Endothelial cell of umbilical vein (primary cell): Measurements from ENCODE around the gene RAB3C. TPM values are rescaled to one million over a fixed set of nuclear protein-coding genes. Genes with fewer than 3 reads are reported as not detected.

ENCODE experiments used
- BruUV-seq: library from RNA; stranded (reverse); fragments of 400-500 nt; replicated peaks from 2 replicates; lab custom pipeline; 2021; lab: Mats Ljungman, UMichigan
- CTCF ChIA-PET: fragments of 300-600, 350-600 bp; sonication (Branson Sonifier 250); formaldehyde crosslinking; loops from one replicate; lab custom pipeline; 2021; ENCODE audit warnings: antibody characterized with exemption, inconsistent platforms; lab: Charles Lee
- POLR2A ChIA-PET: fragments of 300-600, 350-600 bp; sonication (Branson Sonifier 250); formaldehyde crosslinking; loops from one replicate; lab custom pipeline; 2021; ENCODE audit warnings: antibody characterized with exemption, inconsistent platforms; lab: Charles Lee
- DNase-seq: peaks from one replicate; pipeline ENCODE4 v3.0.0-alpha.2; 2011; ENCODE audit warnings: low read depth, low spot score
- FAIRE-seq: peaks from 2 replicates; lab custom pipeline; 2011; peaks lifted over from hg19 to GRCh38; lab: Jason Lieb, UNC
- H2AFZ ChIP-seq: 2 replicates; pipeline ENCODE4 v1.6.0; 2012; ENCODE audit warnings: low read depth, low read length, control low read depth, inconsistent platforms
- H3K27ac ChIP-seq: 2 replicates; pipeline ENCODE4 v1.5.1; 2011; ENCODE audit warnings: low read depth, mild to moderate bottlenecking, control low read depth, low read length, moderate library complexity; ENCODE audit not compliant: insufficient read depth
- H3K27me3 ChIP-seq, 2 experiments: 2 replicates each; pipeline versions ENCODE4 v1.6.0 to v1.6.1; 2011; ENCODE audit warnings: low read length in 2 of 2, mixed read lengths in 1 of 2; ENCODE audit not compliant: control insufficient read depth in 2 of 2, insufficient read depth in 2 of 2
- H3K36me3 ChIP-seq, 2 experiments: 2 replicates in 1 of 2; 3 replicates in 1 of 2; pipeline ENCODE4 v1.5.1; 2011; ENCODE audit warnings: low read length in 2 of 2, mild to moderate bottlenecking in 1 of 2, moderate library complexity in 1 of 2; ENCODE audit not compliant: control insufficient read depth in 2 of 2, insufficient read depth in 2 of 2; ENCODE audit errors: extremely low read depth in 1 of 2
- H3K4me1 ChIP-seq: 3 replicates; pipeline ENCODE4 v1.5.1; 2011; ENCODE audit warnings: mild to moderate bottlenecking, low read length; ENCODE audit not compliant: control insufficient read depth, insufficient read depth; ENCODE audit errors: extremely low read depth
- H3K4me2 ChIP-seq: 2 replicates; pipeline ENCODE4 v1.6.1; 2011; ENCODE audit warnings: low read length, control low read depth, mixed read lengths; ENCODE audit not compliant: insufficient read depth
- H3K4me3 ChIP-seq, 3 experiments: fragments of 200-600 bp in 1 of 3; sonication (generic), shearing (Covaris generic) in 1 of 3; replicated peaks in 1 of 3; 2 replicates each; pipeline ENCODE4 v1.5.1; 2011 to 2016; ENCODE audit warnings: control low read depth in 3 of 3, low read length in 3 of 3, mild to moderate bottlenecking in 2 of 3, inconsistent platforms in 1 of 3, low read depth in 1 of 3, moderate library complexity in 1 of 3; ENCODE audit not compliant: insufficient read depth in 1 of 3
- H3K79me2 ChIP-seq: 2 replicates; pipeline ENCODE4 v1.6.0; 2012; ENCODE audit warnings: low read length, inconsistent platforms; ENCODE audit not compliant: control insufficient read depth, insufficient read depth
- H3K9ac ChIP-seq: replicated peaks from 2 replicates; pipeline ENCODE3; 2011; ENCODE audit warnings: low read length, control low read depth; ENCODE audit not compliant: insufficient read depth; ENCODE audit errors: extremely low read depth
- H3K9me1 ChIP-seq: replicated peaks from 3 replicates; pipeline ENCODE4 v1.6.0; 2011; ENCODE audit warnings: mild to moderate bottlenecking, low read length; ENCODE audit not compliant: control insufficient read depth, insufficient read depth; ENCODE audit errors: extremely low read depth
- H3K9me3 ChIP-seq: replicated peaks from 2 replicates; pipeline ENCODE4 v1.5.1; 2012; ENCODE audit warnings: low read length, inconsistent platforms; ENCODE audit not compliant: control insufficient read depth, insufficient read depth
- H4K20me1 ChIP-seq: replicated peaks from 2 replicates; pipeline ENCODE3; 2011; ENCODE audit warnings: mild to moderate bottlenecking, low read length; ENCODE audit not compliant: control insufficient read depth, insufficient read depth; ENCODE audit errors: extremely low read depth
- EZH2 ChIP-seq: IDR thresholded peaks from 2 replicates; pipeline ENCODE4 v1.6.1; 2012; ENCODE audit warnings: borderline replicate concordance, low read depth, mild to moderate bottlenecking, moderate library complexity, low read length, inconsistent platforms; ENCODE audit not compliant: severe bottlenecking
- FOS ChIP-seq: IDR thresholded peaks from 2 replicates; pipeline ENCODE4 v1.6.1; 2011; ENCODE audit warnings: mild to moderate bottlenecking, low read length, moderate library complexity, borderline replicate concordance; ENCODE audit not compliant: insufficient read depth
- GATA2 ChIP-seq: IDR thresholded peaks from 2 replicates; pipeline ENCODE4 v1.7.0; 2011; ENCODE audit warnings: low read depth, mild to moderate bottlenecking, moderate library complexity, mixed read lengths, low read length; ENCODE audit not compliant: insufficient read length, insufficient read depth
- JUN ChIP-seq: IDR thresholded peaks from 2 replicates; pipeline ENCODE4 v1.6.1; 2011; ENCODE audit warnings: borderline replicate concordance, low read depth; ENCODE audit not compliant: insufficient read length, insufficient read depth
- MYC ChIP-seq: IDR thresholded peaks from one replicate; pipeline ENCODE4 v1.6.1; 2011; ENCODE audit warnings: mild to moderate bottlenecking, low read depth, low read length
- POLR2A ChIP-seq: IDR thresholded peaks from 2 replicates; pipeline ENCODE4 v1.6.1; 2012; ENCODE audit warnings: low read depth, mild to moderate bottlenecking, control low read depth, low read length
- POLR2AphosphoS5 ChIP-seq: IDR thresholded peaks from 2 replicates; pipeline ENCODE4 v1.6.1; 2012; ENCODE audit warnings: low read depth, mild to moderate bottlenecking, control low read depth, low read length, moderate library complexity; ENCODE audit not compliant: insufficient read depth
- dilution Hi-C: fragments of 300-500 bp; cut with MboI; formaldehyde crosslinking; loops from one replicate; pipeline ENCODE4 v1.15.0; 2019; ENCODE audit warnings: low sequenced_read_pairs; ENCODE audit not compliant: extremely low pct_ligation_motif_present
- intact Hi-C: fragments of 100-400 bp; cut with micrococcal nuclease; formaldehyde crosslinking; loops from one replicate; pipeline ENCODE4 v1.10.0; 2022
- polyA plus RNA-seq, 4 experiments: library from polyadenylated mRNA; depleted of rRNA in 3 of 4; stranded (reverse) in 3 of 4; unstranded in 1 of 4; fragments of >200 nt; gene quantifications; 2 replicates each; pipeline versions ENCODE4 v1.2.1 to v1.2.3, GENCODE V29; 2011 to 2012; ENCODE audit warnings: missing spikeins in 1 of 4
- total RNA-seq: library from RNA; stranded (reverse); gene quantifications from 2 replicates; pipeline ENCODE4 v1.2.3, GENCODE V29; 2021
- TF ChIP-seq, protein P1 (sequence below): IDR thresholded peaks from 2 replicates; pipeline ENCODE4 v1.6.1; 2011; ENCODE audit not compliant: insufficient read depth, insufficient read length
- TF ChIP-seq, protein P2 (sequence below), 2 donors: IDR thresholded peaks; 1 replicate in 1 of 2; 2 replicates in 1 of 2; pipeline ENCODE4 v1.5.1; 2011; ENCODE audit warnings: low read length in 2 of 2, mild to moderate bottlenecking in 2 of 2, moderate library complexity in 2 of 2, control low read depth in 1 of 2, inconsistent platforms in 1 of 2, low read depth in 1 of 2; ENCODE audit not compliant: insufficient read depth in 1 of 2; ENCODE audit errors: extremely low read depth in 1 of 2

RAB3C gene
- total and polyA plus RNA-seq, 2 donors (not counting 3 experiments of a cell fraction or from before 2014, with no cell fraction given): 0.04 to 0.66 TPM

- DNase-seq (no peak), FAIRE-seq (no peak)
- ChIA-PET CTCF (interaction anchor here (2.2 kb wide), 1 partner anchor 96 kb away, joined by 8 read pairs; no protein-coding TSS in a partner anchor), POLR2A (no interaction called here)
- H3K27ac ChIP-seq: no peak overlapping the region
- no peak overlapping the region for H3K9ac ChIP-seq
- no peaks in the 10 kb centered on the region for H3K9me1 ChIP-seq
- H3K4me2 ChIP-seq: no peak overlapping the region
- intact Hi-C loops (no loop called here), dilution Hi-C loops (no loop called here)
- H3K4me3 ChIP-seq: no peak overlapping the region
- no peaks in the 10 kb centered on the region for H3K4me1 ChIP-seq
- no peaks in the 10 kb centered on the region for H4K20me1 ChIP-seq
- H3K36me3 ChIP-seq: no peaks in the 10 kb centered on the region
- H3K9me3 ChIP-seq: no peaks in the 10 kb centered on the region
- H3K27me3 ChIP-seq: no peaks in the 10 kb centered on the region
- H3K79me2 ChIP-seq: no peaks in the 10 kb centered on the region
- H2AFZ ChIP-seq: no peak overlapping the region
- TF ChIP-seq JUN: no peak
- TF ChIP-seq POLR2AphosphoS5: no peak
- TF ChIP-seq, protein P1, sequence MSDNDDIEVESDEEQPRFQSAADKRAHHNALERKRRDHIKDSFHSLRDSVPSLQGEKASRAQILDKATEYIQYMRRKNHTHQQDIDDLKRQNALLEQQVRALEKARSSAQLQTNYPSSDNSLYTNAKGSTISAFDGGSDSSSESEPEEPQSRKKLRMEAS: no peak
- no peak for TF ChIP-seq GATA2
- TF ChIP-seq EZH2: no peak
- no peak for TF ChIP-seq FOS
- TF ChIP-seq POLR2A: no peak
- TF ChIP-seq, protein P2, sequence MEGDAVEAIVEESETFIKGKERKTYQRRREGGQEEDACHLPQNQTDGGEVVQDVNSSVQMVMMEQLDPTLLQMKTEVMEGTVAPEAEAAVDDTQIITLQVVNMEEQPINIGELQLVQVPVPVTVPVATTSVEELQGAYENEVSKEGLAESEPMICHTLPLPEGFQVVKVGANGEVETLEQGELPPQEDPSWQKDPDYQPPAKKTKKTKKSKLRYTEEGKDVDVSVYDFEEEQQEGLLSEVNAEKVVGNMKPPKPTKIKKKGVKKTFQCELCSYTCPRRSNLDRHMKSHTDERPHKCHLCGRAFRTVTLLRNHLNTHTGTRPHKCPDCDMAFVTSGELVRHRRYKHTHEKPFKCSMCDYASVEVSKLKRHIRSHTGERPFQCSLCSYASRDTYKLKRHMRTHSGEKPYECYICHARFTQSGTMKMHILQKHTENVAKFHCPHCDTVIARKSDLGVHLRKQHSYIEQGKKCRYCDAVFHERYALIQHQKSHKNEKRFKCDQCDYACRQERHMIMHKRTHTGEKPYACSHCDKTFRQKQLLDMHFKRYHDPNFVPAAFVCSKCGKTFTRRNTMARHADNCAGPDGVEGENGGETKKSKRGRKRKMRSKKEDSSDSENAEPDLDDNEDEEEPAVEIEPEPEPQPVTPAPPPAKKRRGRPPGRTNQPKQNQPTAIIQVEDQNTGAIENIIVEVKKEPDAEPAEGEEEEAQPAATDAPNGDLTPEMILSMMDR (IDR thresholded peaks at IDR 0.05; ENCODE audit: extremely low read depth in 1 of 2, insufficient read depth in 1 of 2, low read depth in 1 of 2, low read length in 2 of 2): no peak
- no peak for TF ChIP-seq MYC
- no TSS peak for BruUV-seq
These were observed 170.6 kb downstream of the RAB3C start for GRCh38 chr5:58753446-58753845.
